Transverse colon (tissue), 4 donors: ENCODE data around the gene GDE1.

Source experiments
- CTCF ChIP-seq, 5 experiments: fragments of 200-600 bp in 3 of 5; fragments of 450-650 bp in 2 of 5; sonication (generic) in 3 of 5; IDR thresholded peaks; 1 replicate in 2 of 5; 2 replicates in 3 of 5; pipeline ENCODE4 v1.5.1; 2016 to 2017; ENCODE audit warnings: antibody characterized with exemption in 5 of 5, inconsistent platforms in 3 of 5, mild to moderate bottlenecking in 2 of 5, moderate library complexity in 1 of 5
- EP300 ChIP-seq: sonication (generic); formaldehyde crosslinking; IDR thresholded peaks from one replicate; pipeline ENCODE4 v1.6.1; 2017; ENCODE audit warnings: antibody characterized with exemption, low read depth
- POLR2A ChIP-seq: fragments of 450-650 bp; IDR thresholded peaks from one replicate; pipeline ENCODE4 v1.6.1; 2016; ENCODE audit warnings: antibody characterized with exemption, mild to moderate bottlenecking, moderate library complexity
- POLR2AphosphoS5 ChIP-seq, 3 donors: sonication (generic); formaldehyde crosslinking; IDR thresholded peaks; one replicate each; pipeline ENCODE4 v1.6.1; 2016; ENCODE audit warnings: antibody characterized with exemption in 3 of 3

GRCh38 chr16:19502395-19503131 lies 19.3 kb downstream of the GDE1 start:
- TF ChIP-seq EP300 (no peak), CTCF (IDR thresholded peaks at IDR 0.05) (peak; percentile 64 to 80 (median 74)), POLR2A (no peak), POLR2AphosphoS5 (IDR thresholded peaks at IDR 0.05) (no peak)
